ENCODE measurements around the gene INTS3. TPM values are rescaled to one million over a fixed set of nuclear protein-coding genes. Genes with fewer than 3 reads are reported as not detected.

The INTS3 gene, protein sequence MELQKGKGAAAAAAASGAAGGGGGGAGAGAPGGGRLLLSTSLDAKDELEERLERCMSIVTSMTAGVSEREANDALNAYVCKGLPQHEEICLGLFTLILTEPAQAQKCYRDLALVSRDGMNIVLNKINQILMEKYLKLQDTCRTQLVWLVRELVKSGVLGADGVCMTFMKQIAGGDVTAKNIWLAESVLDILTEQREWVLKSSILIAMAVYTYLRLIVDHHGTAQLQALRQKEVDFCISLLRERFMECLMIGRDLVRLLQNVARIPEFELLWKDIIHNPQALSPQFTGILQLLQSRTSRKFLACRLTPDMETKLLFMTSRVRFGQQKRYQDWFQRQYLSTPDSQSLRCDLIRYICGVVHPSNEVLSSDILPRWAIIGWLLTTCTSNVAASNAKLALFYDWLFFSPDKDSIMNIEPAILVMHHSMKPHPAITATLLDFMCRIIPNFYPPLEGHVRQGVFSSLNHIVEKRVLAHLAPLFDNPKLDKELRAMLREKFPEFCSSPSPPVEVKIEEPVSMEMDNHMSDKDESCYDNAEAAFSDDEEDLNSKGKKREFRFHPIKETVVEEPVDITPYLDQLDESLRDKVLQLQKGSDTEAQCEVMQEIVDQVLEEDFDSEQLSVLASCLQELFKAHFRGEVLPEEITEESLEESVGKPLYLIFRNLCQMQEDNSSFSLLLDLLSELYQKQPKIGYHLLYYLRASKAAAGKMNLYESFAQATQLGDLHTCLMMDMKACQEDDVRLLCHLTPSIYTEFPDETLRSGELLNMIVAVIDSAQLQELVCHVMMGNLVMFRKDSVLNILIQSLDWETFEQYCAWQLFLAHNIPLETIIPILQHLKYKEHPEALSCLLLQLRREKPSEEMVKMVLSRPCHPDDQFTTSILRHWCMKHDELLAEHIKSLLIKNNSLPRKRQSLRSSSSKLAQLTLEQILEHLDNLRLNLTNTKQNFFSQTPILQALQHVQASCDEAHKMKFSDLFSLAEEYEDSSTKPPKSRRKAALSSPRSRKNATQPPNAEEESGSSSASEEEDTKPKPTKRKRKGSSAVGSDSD
- total RNA-seq (56.1 and 63.1 TPM in 2 replicates), polyA plus RNA-seq (61.9 and 75.9 TPM in 2 replicates), polyA minus RNA-seq (65.3 and 77.1 TPM in 2 replicates), Bru-seq, nascent RNA (percentile 63 among the genes with signal in this experiment), BruChase-seq, experiment 1, labeled RNA remaining after a 6-hour chase (percentile 83 among the genes with signal in this experiment), BruChase-seq, experiment 2, labeled RNA remaining after a 2-hour chase (percentile 76 among the genes with signal in this experiment)
- 36.4 and 38.2 TPM in 2 replicates for polyA plus RNA-seq (2011; cell fraction: cytosol; rRNA removed)
- 215 and 225 TPM in 2 replicates for polyA plus RNA-seq (2011; cell fraction: nucleus; rRNA removed)
- polyA plus RNA-seq (2012) = 37.5 and 38.3 TPM in 2 replicates
- 30.9 TPM for polyA minus RNA-seq (2011; cell fraction: cytosol; rRNA and poly(A)+ RNA removed)
- polyA minus RNA-seq (2011; cell fraction: nucleus; rRNA and poly(A)+ RNA removed) = 49.9 and 71.6 TPM in 2 replicates
- long read RNA-seq, full-length matches to known transcripts = 25 of 225 reads
- long read RNA-seq, partial matches to known transcripts = 22 of 225 reads
- long read RNA-seq, other reads (novel, unspliced or antisense) = 178 of 225 reads

DNA sequence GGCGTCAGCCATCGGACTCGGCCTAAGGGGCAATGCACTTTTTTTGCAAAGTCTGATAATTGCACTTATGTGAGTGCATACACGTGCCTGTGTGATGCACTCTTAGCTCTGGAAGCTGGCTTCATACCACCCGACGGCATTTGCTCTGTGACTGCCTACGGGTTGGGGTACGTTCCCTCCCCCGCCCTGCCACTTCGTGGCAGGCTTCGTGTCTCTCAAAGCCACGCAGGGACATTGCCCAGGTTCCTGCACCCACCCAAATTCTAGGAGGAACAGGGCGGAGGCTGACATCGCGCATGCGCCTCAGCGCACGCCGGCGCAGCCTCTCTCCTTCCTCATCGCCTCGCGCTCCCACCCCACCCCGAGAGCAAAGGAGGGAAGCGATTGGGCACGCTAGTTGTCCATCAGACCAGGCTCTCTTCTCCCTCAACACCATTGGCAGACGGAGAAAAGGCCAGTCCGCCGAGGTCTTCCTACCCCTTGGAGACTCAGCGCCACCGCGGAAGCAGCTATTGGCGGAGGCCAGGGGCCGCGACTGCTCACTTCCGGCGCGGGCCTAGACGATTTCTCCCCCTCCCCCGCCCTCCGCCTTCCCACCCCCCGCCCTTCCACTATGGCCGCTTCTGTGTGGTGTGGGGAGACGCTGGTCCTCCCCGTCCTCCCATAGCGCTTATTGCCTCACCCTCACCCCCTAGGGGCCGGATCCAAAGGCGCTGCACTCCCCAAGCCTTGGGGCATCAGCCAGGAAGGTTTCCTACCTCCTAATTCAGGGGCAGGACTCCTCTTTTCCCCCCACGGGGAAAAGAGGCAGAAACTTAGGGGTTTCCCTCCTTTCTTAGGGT, at the start of gene INTS3:
TSS of gene INTS3 (plus strand) at position 588 of the 842 bp plus-strand sequence. CDS start 585 bp downstream, outside the sequence.
- CTCF ChIA-PET = interaction anchor here (0.6 to 2.8 kb wide), 12 partner anchors 11 to 219 kb away, joined by 3 to 7 read pairs (median 4); partner anchors contain the start of gene DENND4B
- Histone ChIP-seq H3K4me1 (ENCODE audit: control insufficient read depth, extremely low read depth, insufficient read depth, low read length) (peaks cover 18% of the 10 kb centered on the region), H3K9me1 (replicated peaks; ENCODE audit: control insufficient read depth, extremely low read depth, insufficient read depth, low read length) (no peaks in the 10 kb centered on the region), H3K9me3 (replicated peaks; ENCODE audit: control insufficient read depth, insufficient read depth, low read length) (no peaks in the 10 kb centered on the region), H3K79me2 (ENCODE audit: control insufficient read depth, insufficient read depth, low read length) (peaks cover 4% of the 10 kb centered on the region), H2AFZ (ENCODE audit: low read depth, low read length) (peak within 1 kb of the TSS; percentile 99), H3K27ac (ENCODE audit: insufficient read depth, low read depth, low read length) (peak within 1 kb of the TSS; percentile 77), H3K9ac (replicated peaks; ENCODE audit: extremely low read depth, insufficient read depth, low read length) (peak within 1 kb of the TSS; percentile 82), H3K36me3 (ENCODE audit: control insufficient read depth in 2 of 2, extremely low read depth in 1 of 2, insufficient read depth in 2 of 2, low read length in 2 of 2) (no peaks in the 10 kb centered on the region), H3K27me3 (ENCODE audit: control insufficient read depth in 2 of 2, insufficient read depth in 2 of 2, low read length in 2 of 2) (no peaks in the 10 kb centered on the region), H4K20me1 (replicated peaks; ENCODE audit: control insufficient read depth, extremely low read depth, insufficient read depth, low read length) (no peaks in the 10 kb centered on the region), H3K4me3 (replicated peaks in 1 of 3; ENCODE audit: insufficient read depth in 1 of 3, low read depth in 1 of 3, low read length in 3 of 3) (peak within 1 kb of the TSS; percentile 57 to 68 (median 59)), H3K4me2 (ENCODE audit: insufficient read depth, low read length) (peak within 1 kb of the TSS; percentile 85)
- intact Hi-C loops (cut with micrococcal nuclease) = loop anchor here (1.0 kb wide), 2 partner anchors 22 to 29 kb away; no protein-coding TSS in a partner anchor
- DNase-seq (ENCODE audit: low read depth, low spot score) = peak; percentile 100
- POLR2A ChIA-PET = interaction anchor here (0.6 to 1.1 kb wide), 13 partner anchors 8 to 1418 kb away, joined by 3 to 8 read pairs (median 4); no protein-coding TSS in a partner anchor
- dilution Hi-C loops (cut with MboI; ENCODE audit: extremely low pct_ligation_motif_present, low sequenced_read_pairs) = no loop called here
- TF ChIP-seq POLR2A (IDR thresholded peaks at IDR 0.05; ENCODE audit: low read depth, low read length) (peak; percentile 82), POLR2AphosphoS5 (IDR thresholded peaks at IDR 0.05; ENCODE audit: insufficient read depth, low read depth, low read length) (no peak)
- peak; percentile 99 for FAIRE-seq
- no TSS peak for BruUV-seq (replicated peaks)
